IMR-90 (cell line): ENCODE measurements around the gene TWIST2. TPM values are rescaled to one million over a fixed set of nuclear protein-coding genes. Genes with fewer than 3 reads are reported as not detected.

Experiments used
- ATAC-seq: fragments of 200-7000 bp; cut with Tn5 transposase; 2 replicates; pipeline ENCODE4 v1.9.1; 2020; ENCODE audit warnings: low read depth, mild to moderate bottlenecking, moderate library complexity
- BruUV-seq: library from RNA; stranded (reverse); fragments of 400-500 nt; replicated peaks from 2 replicates; lab custom pipeline; 2021; lab: Mats Ljungman, UMichigan
- CTCF ChIA-PET: fragments of 300-600 bp; formaldehyde crosslinking; extraction: SDS; loops from one replicate; lab custom pipeline; 2021; ENCODE audit warnings: antibody characterized with exemption; lab: Yijun Ruan, JAX
- POLR2A ChIA-PET: fragments of 300-600 bp; sonication (Branson Sonifier 250); formaldehyde crosslinking; loops from one replicate; lab custom pipeline; 2022; ENCODE audit warnings: antibody characterized with exemption; ENCODE audit not compliant: unreplicated experiment; lab: Charles Lee
- DNase-seq: peaks from one replicate; pipeline ENCODE4 v3.0.0; 2013
- H2AFZ ChIP-seq: replicated peaks from 2 replicates; pipeline ENCODE3; 2013; ENCODE audit warnings: low read length, mild to moderate bottlenecking; ENCODE audit not compliant: poor library complexity
- H2AK5ac ChIP-seq: 2 replicates; pipeline ENCODE4 v1.6.1; 2013; ENCODE audit warnings: low read depth, low read length, inconsistent platforms
- H2AK9ac ChIP-seq: replicated peaks from 2 replicates; pipeline ENCODE3; 2013; ENCODE audit warnings: mild to moderate bottlenecking, low read depth, low read length, moderate library complexity; ENCODE audit not compliant: poor library complexity
- H2BK120ac ChIP-seq: 2 replicates; pipeline ENCODE4 v1.6.1; 2013; ENCODE audit warnings: low read depth, low read length, inconsistent platforms
- H2BK15ac ChIP-seq: 3 replicates; pipeline ENCODE4 v1.6.1; 2013; ENCODE audit warnings: low read depth, low read length, inconsistent platforms
- H2BK20ac ChIP-seq: 2 replicates; pipeline ENCODE4 v1.6.1; 2013; ENCODE audit warnings: low read depth, mild to moderate bottlenecking, inconsistent platforms, low read length, moderate library complexity
- H2BK5ac ChIP-seq: 2 replicates; pipeline ENCODE4 v1.6.1; 2013; ENCODE audit warnings: mild to moderate bottlenecking, low read depth, low read length, inconsistent platforms; ENCODE audit not compliant: poor library complexity, severe bottlenecking
- H3K14ac ChIP-seq: replicated peaks from 2 replicates; pipeline ENCODE4 v1.6.1; 2013; ENCODE audit warnings: low read depth, low read length, inconsistent platforms
- H3K18ac ChIP-seq: 2 replicates; pipeline ENCODE4 v1.6.1; 2013; ENCODE audit warnings: low read depth, low read length, control low read depth
- H3K23ac ChIP-seq: 2 replicates; pipeline ENCODE4 v1.6.1; 2013; ENCODE audit warnings: low read depth, low read length, inconsistent platforms
- H3K27ac ChIP-seq: 2 replicates; pipeline ENCODE4 v1.5.1; 2013; ENCODE audit warnings: mild to moderate bottlenecking, control low read depth, low read length; ENCODE audit not compliant: insufficient read depth
- H3K27me3 ChIP-seq: 2 replicates; pipeline ENCODE4 v1.6.1; 2013; ENCODE audit warnings: low read length; ENCODE audit not compliant: control insufficient read depth, insufficient read depth
- H3K36me3 ChIP-seq: 2 replicates; pipeline ENCODE4 v1.6.1; 2013; ENCODE audit warnings: low read length, mixed read lengths; ENCODE audit not compliant: control insufficient read depth, insufficient read depth
- H3K4ac ChIP-seq: 2 replicates; pipeline ENCODE4 v1.6.1; 2013; ENCODE audit warnings: low read depth, low read length, inconsistent platforms
- H3K4me1 ChIP-seq: 2 replicates; pipeline ENCODE4 v1.6.1; 2013; ENCODE audit warnings: low read length, mixed read lengths; ENCODE audit not compliant: control insufficient read depth, insufficient read depth
- H3K4me2 ChIP-seq: 2 replicates; pipeline ENCODE4 v1.6.1; 2013; ENCODE audit warnings: low read depth, mild to moderate bottlenecking, control low read depth, low read length, moderate library complexity
- H3K4me3 ChIP-seq: 2 replicates; pipeline ENCODE4 v1.5.1; 2013; ENCODE audit warnings: low read depth, mild to moderate bottlenecking, control low read depth, low read length, moderate library complexity; ENCODE audit not compliant: insufficient read depth
- H3K56ac ChIP-seq: 2 replicates; pipeline ENCODE4 v1.6.1; 2013; ENCODE audit warnings: low read length, inconsistent platforms; ENCODE audit not compliant: insufficient read depth; ENCODE audit errors: extremely low read depth
- H3K79me1 ChIP-seq, 2 experiments: 2 replicates each; pipeline ENCODE4 v1.6.1; 2013; ENCODE audit warnings: low read length in 2 of 2, inconsistent platforms in 1 of 2, low read depth in 1 of 2
- H3K9ac ChIP-seq: 2 replicates; pipeline ENCODE4 v1.6.1; 2013; ENCODE audit warnings: low read depth, low read length, control low read depth
- H3K9me1 ChIP-seq: 2 replicates; pipeline ENCODE4 v1.6.1; 2013; ENCODE audit warnings: low read length, inconsistent platforms; ENCODE audit not compliant: insufficient read depth
- H3K9me3 ChIP-seq: 2 replicates; pipeline ENCODE4 v1.6.1; 2013; ENCODE audit warnings: low read length; ENCODE audit not compliant: control insufficient read depth, insufficient read depth
- H4K20me1 ChIP-seq: 2 replicates; pipeline ENCODE4 v1.6.1; 2013; ENCODE audit warnings: low read length, inconsistent platforms; ENCODE audit not compliant: insufficient read depth
- H4K5ac ChIP-seq: 2 replicates; pipeline ENCODE4 v1.6.1; 2013; ENCODE audit warnings: mild to moderate bottlenecking, low read depth, low read length, control low read depth
- H4K8ac ChIP-seq, 2 experiments: 2 replicates each; pipeline ENCODE4 v1.6.1; 2013; ENCODE audit warnings: low read depth in 2 of 2, low read length in 2 of 2, control low read depth in 1 of 2, inconsistent platforms in 1 of 2
- H4K91ac ChIP-seq: 2 replicates; pipeline ENCODE4 v1.6.1; 2013; ENCODE audit warnings: low read depth, low read length, inconsistent platforms; ENCODE audit not compliant: insufficient read depth
- BHLHE40 ChIP-seq: fragments of 150-350 bp; IDR thresholded peaks from 2 replicates; pipeline ENCODE4 v1.6.1; 2016; ENCODE audit warnings: mild to moderate bottlenecking, low read depth, low read length
- CEBPB ChIP-seq: IDR thresholded peaks from 2 replicates; pipeline ENCODE4 v1.6.1; 2012; ENCODE audit warnings: low read depth, low read length, improper control_type of control experiment
- CHD1 ChIP-seq: IDR thresholded peaks from 2 replicates; pipeline ENCODE4 v1.6.1; 2012; ENCODE audit warnings: low read depth, low read length, improper control_type of control experiment
- FOS ChIP-seq: fragments of 150-350 bp; IDR thresholded peaks from 2 replicates; pipeline ENCODE4 v1.6.1; 2016; ENCODE audit warnings: low read depth, low read length
- MAFK ChIP-seq: IDR thresholded peaks from 2 replicates; pipeline ENCODE4 v1.6.1; 2012; ENCODE audit warnings: low read depth, low read length, improper control_type of control experiment
- MXI1 ChIP-seq: IDR thresholded peaks from 2 replicates; pipeline ENCODE4 v1.6.1; 2012; ENCODE audit warnings: low read depth, mild to moderate bottlenecking, low read length, moderate library complexity, borderline replicate concordance
- NFE2L2 ChIP-seq: fragments of 150-350 bp; IDR thresholded peaks from 2 replicates; pipeline ENCODE4 v1.6.1; 2016; ENCODE audit warnings: low read depth, mild to moderate bottlenecking, low read length
- POLR2A ChIP-seq: IDR thresholded peaks from 2 replicates; pipeline ENCODE4 v1.6.1; 2012; ENCODE audit warnings: mild to moderate bottlenecking, low read depth, low read length
- RAD21 ChIP-seq: IDR thresholded peaks from 2 replicates; pipeline ENCODE4 v1.6.1; 2012; ENCODE audit warnings: low read length, improper control_type of control experiment
- RCOR1 ChIP-seq: IDR thresholded peaks from 2 replicates; pipeline ENCODE4 v1.6.1; 2012; ENCODE audit warnings: mild to moderate bottlenecking, low read length, improper control_type of control experiment; ENCODE audit not compliant: insufficient replicate concordance
- RFX5 ChIP-seq: IDR thresholded peaks from 2 replicates; pipeline ENCODE4 v1.8.0; 2012; ENCODE audit warnings: low read depth, mild to moderate bottlenecking, low read length, moderate library complexity
- SMC3 ChIP-seq: fragments of 150-350 bp; IDR thresholded peaks from 2 replicates; pipeline ENCODE4 v1.6.1; 2016; ENCODE audit warnings: low read depth, mild to moderate bottlenecking, antibody characterized with exemption, low read length, moderate library complexity
- WGBS, 2 experiments: methylation state at CpG; one replicate each; pipeline versions ENCODE4 v1.1.5 to v1.1.7; 2013; ENCODE audit warnings: missing lambda C conversion rate in 2 of 2; ENCODE audit not compliant: insufficient read length in 1 of 2; ENCODE audit errors: extremely low coverage in 2 of 2; 5-methylcytosine and 5-hydroxymethylcytosine counted together
- dilution Hi-C: fragments of 300-500 bp; cut with HindIII; formaldehyde crosslinking; loops from one replicate; pipeline ENCODE4 v1.14.3; 2018; ENCODE audit warnings: low sequenced_read_pairs; ENCODE audit not compliant: unreplicated experiment
- in situ Hi-C: fragments of 300-500 bp; cut with MboI; formaldehyde crosslinking; loops from 3 replicates; pipeline ENCODE4 v1.14.3; 2019; ENCODE audit warnings: low sequenced_read_pairs, inconsistent platforms, mixed read lengths
- intact Hi-C: fragments of 100-400 bp; cut with micrococcal nuclease; formaldehyde crosslinking; loops from 2 replicates; pipeline ENCODE4 v1.10.0; 2022
- polyA plus RNA-seq, 3 experiments: library from polyadenylated mRNA; depleted of rRNA; stranded (reverse); fragments of >200 nt; gene quantifications; 2 replicates each; pipeline ENCODE4 v1.2.3, GENCODE V29; 2012; ENCODE audit warnings: low replicate concordance in 1 of 3
- total RNA-seq: library from RNA; depleted of rRNA; stranded (reverse); fragments of >200 nt; gene quantifications from 2 replicates; pipeline ENCODE4 v1.2.3, GENCODE V29; 2012
- TF ChIP-seq, protein P1 (sequence below): fragments of 150-350 bp; IDR thresholded peaks from 2 replicates; pipeline ENCODE4 v1.6.1; 2016; ENCODE audit warnings: low read depth, mild to moderate bottlenecking, low read length, moderate library complexity, borderline replicate concordance
- TF ChIP-seq, protein P2 (sequence below): conservative IDR thresholded peaks from 2 replicates; pipeline ENCODE4 v1.5.1; 2012; ENCODE audit warnings: mild to moderate bottlenecking, low read depth, low read length, improper control_type of control experiment
- TF ChIP-seq, protein P3 (sequence below): fragments of 150-350 bp; IDR thresholded peaks from 2 replicates; pipeline ENCODE4 v1.6.1; 2017; ENCODE audit warnings: mild to moderate bottlenecking, antibody characterized with exemption, low read length, low read depth

The TWIST2 gene
- total and polyA plus RNA-seq, 2 of the 4 experiments (the other 2 are of a cell fraction): 9.3 to 33.6 TPM

GRCh38 chr2:238845583-238846377, 2.1 kb upstream of the TWIST2 start:
- ChIA-PET POLR2A (no interaction called here), CTCF (interaction anchor here (0.7 kb wide), 1 partner anchor 30 kb away, joined by 3 read pairs; no protein-coding TSS in a partner anchor)
- no TSS peak for BruUV-seq
- no peak for ATAC-seq
- Histone ChIP-seq H4K20me1 (peaks cover 3% of the 10 kb centered on the region; the same call in 1 of the 2 replicates), H3K14ac (no peak overlapping the region), H3K9ac (no peak overlapping the region), H3K79me1 (no peaks in the 10 kb centered on the region; a peak in 1 of 4 replicates), H2BK20ac (no peak overlapping the region), H2BK15ac (no peak overlapping the region), H3K18ac (no peak overlapping the region), H3K4me1 (peaks cover 6% of the 10 kb centered on the region; the same call in 1 of the 2 replicates), H4K8ac (no peak overlapping the region), H3K4me3 (no peak overlapping the region), H2AFZ (peak overlapping the region; percentile 64), H3K4me2 (no peak overlapping the region), H3K36me3 (no peaks in the 10 kb centered on the region), H2AK9ac (no peak overlapping the region), H3K56ac (no peak overlapping the region), H2BK5ac (no peak overlapping the region), H3K27ac (no peak overlapping the region), H4K91ac (no peak overlapping the region), H3K27me3 (0 out of 2 replicates have a peak, but pooled peaks cover 2% of the 10 kb centered on the region), H2AK5ac (peak overlapping the region; percentile 65; the same call in 1 of the 2 replicates), H3K4ac (no peak overlapping the region), H2BK120ac (no peak overlapping the region), H3K9me3 (no peaks in the 10 kb centered on the region), H4K5ac (no peak overlapping the region), H3K9me1 (no peaks in the 10 kb centered on the region), H3K23ac (no peak overlapping the region)
- intact Hi-C loops: loop anchor here (5.0 kb wide), 3 partner anchors 52 to 1147 kb away; no protein-coding TSS in a partner anchor
- 89% methylated on average over 7 of the region's 21 CpGs; no CpG with 5 or more reads in 1 of the 2 experiments for WGBS, 2 experiments
- in situ Hi-C loops: no loop called here
- dilution Hi-C loops: no loop called here
- no peak for DNase-seq
- no peak for TF ChIP-seq POLR2A
- TF ChIP-seq, protein P1, sequence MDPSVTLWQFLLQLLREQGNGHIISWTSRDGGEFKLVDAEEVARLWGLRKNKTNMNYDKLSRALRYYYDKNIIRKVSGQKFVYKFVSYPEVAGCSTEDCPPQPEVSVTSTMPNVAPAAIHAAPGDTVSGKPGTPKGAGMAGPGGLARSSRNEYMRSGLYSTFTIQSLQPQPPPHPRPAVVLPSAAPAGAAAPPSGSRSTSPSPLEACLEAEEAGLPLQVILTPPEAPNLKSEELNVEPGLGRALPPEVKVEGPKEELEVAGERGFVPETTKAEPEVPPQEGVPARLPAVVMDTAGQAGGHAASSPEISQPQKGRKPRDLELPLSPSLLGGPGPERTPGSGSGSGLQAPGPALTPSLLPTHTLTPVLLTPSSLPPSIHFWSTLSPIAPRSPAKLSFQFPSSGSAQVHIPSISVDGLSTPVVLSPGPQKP: no peak
- no peak for TF ChIP-seq MXI1
- TF ChIP-seq CEBPB: no peak
- no peak for TF ChIP-seq RAD21
- TF ChIP-seq FOS: no peak
- no peak for TF ChIP-seq MAFK
- TF ChIP-seq NFE2L2: no peak
- no peak for TF ChIP-seq CHD1
- TF ChIP-seq, protein P2, sequence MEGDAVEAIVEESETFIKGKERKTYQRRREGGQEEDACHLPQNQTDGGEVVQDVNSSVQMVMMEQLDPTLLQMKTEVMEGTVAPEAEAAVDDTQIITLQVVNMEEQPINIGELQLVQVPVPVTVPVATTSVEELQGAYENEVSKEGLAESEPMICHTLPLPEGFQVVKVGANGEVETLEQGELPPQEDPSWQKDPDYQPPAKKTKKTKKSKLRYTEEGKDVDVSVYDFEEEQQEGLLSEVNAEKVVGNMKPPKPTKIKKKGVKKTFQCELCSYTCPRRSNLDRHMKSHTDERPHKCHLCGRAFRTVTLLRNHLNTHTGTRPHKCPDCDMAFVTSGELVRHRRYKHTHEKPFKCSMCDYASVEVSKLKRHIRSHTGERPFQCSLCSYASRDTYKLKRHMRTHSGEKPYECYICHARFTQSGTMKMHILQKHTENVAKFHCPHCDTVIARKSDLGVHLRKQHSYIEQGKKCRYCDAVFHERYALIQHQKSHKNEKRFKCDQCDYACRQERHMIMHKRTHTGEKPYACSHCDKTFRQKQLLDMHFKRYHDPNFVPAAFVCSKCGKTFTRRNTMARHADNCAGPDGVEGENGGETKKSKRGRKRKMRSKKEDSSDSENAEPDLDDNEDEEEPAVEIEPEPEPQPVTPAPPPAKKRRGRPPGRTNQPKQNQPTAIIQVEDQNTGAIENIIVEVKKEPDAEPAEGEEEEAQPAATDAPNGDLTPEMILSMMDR: no peak
- no peak for TF ChIP-seq BHLHE40
- no peak for TF ChIP-seq RFX5
- TF ChIP-seq, protein P3, sequence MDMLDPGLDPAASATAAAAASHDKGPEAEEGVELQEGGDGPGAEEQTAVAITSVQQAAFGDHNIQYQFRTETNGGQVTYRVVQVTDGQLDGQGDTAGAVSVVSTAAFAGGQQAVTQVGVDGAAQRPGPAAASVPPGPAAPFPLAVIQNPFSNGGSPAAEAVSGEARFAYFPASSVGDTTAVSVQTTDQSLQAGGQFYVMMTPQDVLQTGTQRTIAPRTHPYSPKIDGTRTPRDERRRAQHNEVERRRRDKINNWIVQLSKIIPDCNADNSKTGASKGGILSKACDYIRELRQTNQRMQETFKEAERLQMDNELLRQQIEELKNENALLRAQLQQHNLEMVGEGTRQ: no peak
- TF ChIP-seq RCOR1: no peak
- no peak for TF ChIP-seq SMC3
